IMR-90 (cell line): ENCODE results near the gene SYPL2. TPM values are rescaled to one million over a fixed set of nuclear protein-coding genes. Genes with fewer than 3 reads are reported as not detected.

ENCODE experiments used
- ATAC-seq: fragments of 200-7000 bp; cut with Tn5 transposase; 2 replicates; pipeline ENCODE4 v1.9.1; 2020; ENCODE audit warnings: low read depth, mild to moderate bottlenecking, moderate library complexity
- BruUV-seq: library from RNA; stranded (reverse); fragments of 400-500 nt; replicated peaks from 2 replicates; lab custom pipeline; 2021; lab: Mats Ljungman, UMichigan
- CTCF ChIA-PET: fragments of 300-600 bp; formaldehyde crosslinking; extraction: SDS; loops from one replicate; lab custom pipeline; 2021; ENCODE audit warnings: antibody characterized with exemption; lab: Yijun Ruan, JAX
- POLR2A ChIA-PET: fragments of 300-600 bp; sonication (Branson Sonifier 250); formaldehyde crosslinking; loops from one replicate; lab custom pipeline; 2022; ENCODE audit warnings: antibody characterized with exemption; ENCODE audit not compliant: unreplicated experiment; lab: Charles Lee
- DNase-seq: peaks from one replicate; pipeline ENCODE4 v3.0.0; 2013
- H2AFZ ChIP-seq: replicated peaks from 2 replicates; pipeline ENCODE3; 2013; ENCODE audit warnings: low read length, mild to moderate bottlenecking; ENCODE audit not compliant: poor library complexity
- H2AK5ac ChIP-seq: 2 replicates; pipeline ENCODE4 v1.6.1; 2013; ENCODE audit warnings: low read depth, low read length, inconsistent platforms
- H2AK9ac ChIP-seq: replicated peaks from 2 replicates; pipeline ENCODE3; 2013; ENCODE audit warnings: mild to moderate bottlenecking, low read depth, low read length, moderate library complexity; ENCODE audit not compliant: poor library complexity
- H2BK120ac ChIP-seq: 2 replicates; pipeline ENCODE4 v1.6.1; 2013; ENCODE audit warnings: low read depth, low read length, inconsistent platforms
- H2BK15ac ChIP-seq: 3 replicates; pipeline ENCODE4 v1.6.1; 2013; ENCODE audit warnings: low read depth, low read length, inconsistent platforms
- H2BK20ac ChIP-seq: 2 replicates; pipeline ENCODE4 v1.6.1; 2013; ENCODE audit warnings: low read depth, mild to moderate bottlenecking, inconsistent platforms, low read length, moderate library complexity
- H2BK5ac ChIP-seq: 2 replicates; pipeline ENCODE4 v1.6.1; 2013; ENCODE audit warnings: mild to moderate bottlenecking, low read depth, low read length, inconsistent platforms; ENCODE audit not compliant: poor library complexity, severe bottlenecking
- H3K14ac ChIP-seq: replicated peaks from 2 replicates; pipeline ENCODE4 v1.6.1; 2013; ENCODE audit warnings: low read depth, low read length, inconsistent platforms
- H3K18ac ChIP-seq: 2 replicates; pipeline ENCODE4 v1.6.1; 2013; ENCODE audit warnings: low read depth, low read length, control low read depth
- H3K23ac ChIP-seq: 2 replicates; pipeline ENCODE4 v1.6.1; 2013; ENCODE audit warnings: low read depth, low read length, inconsistent platforms
- H3K27ac ChIP-seq: 2 replicates; pipeline ENCODE4 v1.5.1; 2013; ENCODE audit warnings: mild to moderate bottlenecking, control low read depth, low read length; ENCODE audit not compliant: insufficient read depth
- H3K27me3 ChIP-seq: 2 replicates; pipeline ENCODE4 v1.6.1; 2013; ENCODE audit warnings: low read length; ENCODE audit not compliant: control insufficient read depth, insufficient read depth
- H3K36me3 ChIP-seq: 2 replicates; pipeline ENCODE4 v1.6.1; 2013; ENCODE audit warnings: low read length, mixed read lengths; ENCODE audit not compliant: control insufficient read depth, insufficient read depth
- H3K4ac ChIP-seq: 2 replicates; pipeline ENCODE4 v1.6.1; 2013; ENCODE audit warnings: low read depth, low read length, inconsistent platforms
- H3K4me1 ChIP-seq: 2 replicates; pipeline ENCODE4 v1.6.1; 2013; ENCODE audit warnings: low read length, mixed read lengths; ENCODE audit not compliant: control insufficient read depth, insufficient read depth
- H3K4me2 ChIP-seq: 2 replicates; pipeline ENCODE4 v1.6.1; 2013; ENCODE audit warnings: low read depth, mild to moderate bottlenecking, control low read depth, low read length, moderate library complexity
- H3K4me3 ChIP-seq: 2 replicates; pipeline ENCODE4 v1.5.1; 2013; ENCODE audit warnings: low read depth, mild to moderate bottlenecking, control low read depth, low read length, moderate library complexity; ENCODE audit not compliant: insufficient read depth
- H3K56ac ChIP-seq: 2 replicates; pipeline ENCODE4 v1.6.1; 2013; ENCODE audit warnings: low read length, inconsistent platforms; ENCODE audit not compliant: insufficient read depth; ENCODE audit errors: extremely low read depth
- H3K79me1 ChIP-seq, 2 experiments: 2 replicates each; pipeline ENCODE4 v1.6.1; 2013; ENCODE audit warnings: low read length in 2 of 2, inconsistent platforms in 1 of 2, low read depth in 1 of 2
- H3K9ac ChIP-seq: 2 replicates; pipeline ENCODE4 v1.6.1; 2013; ENCODE audit warnings: low read depth, low read length, control low read depth
- H3K9me1 ChIP-seq: 2 replicates; pipeline ENCODE4 v1.6.1; 2013; ENCODE audit warnings: low read length, inconsistent platforms; ENCODE audit not compliant: insufficient read depth
- H3K9me3 ChIP-seq: 2 replicates; pipeline ENCODE4 v1.6.1; 2013; ENCODE audit warnings: low read length; ENCODE audit not compliant: control insufficient read depth, insufficient read depth
- H4K20me1 ChIP-seq: 2 replicates; pipeline ENCODE4 v1.6.1; 2013; ENCODE audit warnings: low read length, inconsistent platforms; ENCODE audit not compliant: insufficient read depth
- H4K5ac ChIP-seq: 2 replicates; pipeline ENCODE4 v1.6.1; 2013; ENCODE audit warnings: mild to moderate bottlenecking, low read depth, low read length, control low read depth
- H4K8ac ChIP-seq, 2 experiments: 2 replicates each; pipeline ENCODE4 v1.6.1; 2013; ENCODE audit warnings: low read depth in 2 of 2, low read length in 2 of 2, control low read depth in 1 of 2, inconsistent platforms in 1 of 2
- H4K91ac ChIP-seq: 2 replicates; pipeline ENCODE4 v1.6.1; 2013; ENCODE audit warnings: low read depth, low read length, inconsistent platforms; ENCODE audit not compliant: insufficient read depth
- CEBPB ChIP-seq: IDR thresholded peaks from 2 replicates; pipeline ENCODE4 v1.6.1; 2012; ENCODE audit warnings: low read depth, low read length, improper control_type of control experiment
- FOS ChIP-seq: fragments of 150-350 bp; IDR thresholded peaks from 2 replicates; pipeline ENCODE4 v1.6.1; 2016; ENCODE audit warnings: low read depth, low read length
- MAFK ChIP-seq: IDR thresholded peaks from 2 replicates; pipeline ENCODE4 v1.6.1; 2012; ENCODE audit warnings: low read depth, low read length, improper control_type of control experiment
- MAZ ChIP-seq: IDR thresholded peaks from 2 replicates; pipeline ENCODE4 v1.6.1; 2012; ENCODE audit warnings: low read depth, mild to moderate bottlenecking, low read length, improper control_type of control experiment, moderate library complexity, borderline replicate concordance
- MXI1 ChIP-seq: IDR thresholded peaks from 2 replicates; pipeline ENCODE4 v1.6.1; 2012; ENCODE audit warnings: low read depth, mild to moderate bottlenecking, low read length, moderate library complexity, borderline replicate concordance
- NFE2L2 ChIP-seq: fragments of 150-350 bp; IDR thresholded peaks from 2 replicates; pipeline ENCODE4 v1.6.1; 2016; ENCODE audit warnings: low read depth, mild to moderate bottlenecking, low read length
- POLR2A ChIP-seq: IDR thresholded peaks from 2 replicates; pipeline ENCODE4 v1.6.1; 2012; ENCODE audit warnings: mild to moderate bottlenecking, low read depth, low read length
- RAD21 ChIP-seq: IDR thresholded peaks from 2 replicates; pipeline ENCODE4 v1.6.1; 2012; ENCODE audit warnings: low read length, improper control_type of control experiment
- RCOR1 ChIP-seq: IDR thresholded peaks from 2 replicates; pipeline ENCODE4 v1.6.1; 2012; ENCODE audit warnings: mild to moderate bottlenecking, low read length, improper control_type of control experiment; ENCODE audit not compliant: insufficient replicate concordance
- RFX5 ChIP-seq: IDR thresholded peaks from 2 replicates; pipeline ENCODE4 v1.8.0; 2012; ENCODE audit warnings: low read depth, mild to moderate bottlenecking, low read length, moderate library complexity
- SMC3 ChIP-seq: fragments of 150-350 bp; IDR thresholded peaks from 2 replicates; pipeline ENCODE4 v1.6.1; 2016; ENCODE audit warnings: low read depth, mild to moderate bottlenecking, antibody characterized with exemption, low read length, moderate library complexity
- WGBS, 2 experiments: methylation state at CpG; one replicate each; pipeline versions ENCODE4 v1.1.5 to v1.1.7; 2013; ENCODE audit warnings: missing lambda C conversion rate in 2 of 2; ENCODE audit not compliant: insufficient read length in 1 of 2; ENCODE audit errors: extremely low coverage in 2 of 2; 5-methylcytosine and 5-hydroxymethylcytosine counted together
- dilution Hi-C: fragments of 300-500 bp; cut with HindIII; formaldehyde crosslinking; loops from one replicate; pipeline ENCODE4 v1.14.3; 2018; ENCODE audit warnings: low sequenced_read_pairs; ENCODE audit not compliant: unreplicated experiment
- in situ Hi-C: fragments of 300-500 bp; cut with MboI; formaldehyde crosslinking; loops from 3 replicates; pipeline ENCODE4 v1.14.3; 2019; ENCODE audit warnings: low sequenced_read_pairs, inconsistent platforms, mixed read lengths
- intact Hi-C: fragments of 100-400 bp; cut with micrococcal nuclease; formaldehyde crosslinking; loops from 2 replicates; pipeline ENCODE4 v1.10.0; 2022
- polyA plus RNA-seq, 3 experiments: library from polyadenylated mRNA; depleted of rRNA; stranded (reverse); fragments of >200 nt; gene quantifications; 2 replicates each; pipeline ENCODE4 v1.2.3, GENCODE V29; 2012; ENCODE audit warnings: low replicate concordance in 1 of 3
- total RNA-seq: library from RNA; depleted of rRNA; stranded (reverse); fragments of >200 nt; gene quantifications from 2 replicates; pipeline ENCODE4 v1.2.3, GENCODE V29; 2012
- TF ChIP-seq, protein P1 (sequence below): fragments of 150-350 bp; IDR thresholded peaks from 2 replicates; pipeline ENCODE4 v1.6.1; 2017; ENCODE audit warnings: mild to moderate bottlenecking, antibody characterized with exemption, low read length, low read depth
- TF ChIP-seq, protein P2 (sequence below): fragments of 150-350 bp; IDR thresholded peaks from 2 replicates; pipeline ENCODE4 v1.6.1; 2016; ENCODE audit warnings: low read depth, mild to moderate bottlenecking, low read length, moderate library complexity, borderline replicate concordance
- TF ChIP-seq, protein P3 (sequence below): conservative IDR thresholded peaks from 2 replicates; pipeline ENCODE4 v1.5.1; 2012; ENCODE audit warnings: mild to moderate bottlenecking, low read depth, low read length, improper control_type of control experiment

SYPL2 gene
- total and polyA plus RNA-seq, 2 of the 4 experiments (the other 2 are of a cell fraction): under 0.01 to 0.65 TPM

DNA sequence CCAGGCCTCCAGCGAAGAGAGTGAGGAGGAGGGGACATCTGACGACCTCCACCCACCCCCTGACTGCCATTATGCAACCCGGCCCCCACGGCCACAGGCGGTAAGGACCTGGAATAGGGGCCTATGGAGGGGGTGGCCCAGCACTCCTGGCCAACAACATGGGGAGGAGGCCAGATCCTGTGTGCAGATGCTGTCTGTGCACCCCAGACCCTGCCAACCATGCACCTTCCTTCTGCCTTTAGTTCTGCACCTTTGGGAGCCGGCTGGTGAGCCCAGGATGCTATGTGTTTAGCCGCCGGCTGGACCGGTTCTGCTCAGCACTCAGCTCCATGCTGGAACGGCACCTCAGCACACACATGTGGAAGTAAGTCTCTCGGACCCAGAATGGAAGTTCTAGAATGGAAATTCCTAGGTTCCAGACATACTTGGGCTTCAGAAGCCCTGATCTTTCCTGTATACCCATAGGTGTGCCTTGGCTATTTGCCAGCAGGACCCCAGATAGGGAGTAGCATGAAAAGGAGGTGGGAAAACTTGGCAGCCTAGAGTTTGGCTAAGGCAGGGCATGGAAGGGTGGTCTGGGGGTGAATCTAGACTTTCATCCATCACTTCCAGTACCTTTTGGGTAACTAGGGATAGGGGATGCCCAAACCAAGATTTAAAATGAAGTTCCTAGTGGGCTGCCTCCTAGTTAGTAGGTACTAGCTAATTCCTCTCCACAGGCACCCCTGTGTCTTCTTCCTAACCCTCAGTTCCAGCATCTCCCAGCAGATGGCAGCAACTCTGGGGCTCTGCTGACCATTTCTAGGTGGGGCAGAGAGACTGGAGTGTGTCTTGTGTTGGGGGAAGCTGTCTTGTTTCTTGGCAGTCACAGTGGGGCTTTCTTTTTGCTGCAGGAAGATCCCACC lies 23.9 kb downstream of the SYPL2 start:
- H4K8ac ChIP-seq: no peak overlapping the region
- peaks cover 5 to 18% of the 10 kb centered on the region in 2 experiments; a peak in 3 of 4 replicates for H3K79me1 ChIP-seq
- H3K4me3 ChIP-seq: no peak overlapping the region
- H4K5ac ChIP-seq: no peak overlapping the region
- no peaks in the 10 kb centered on the region for H3K9me3 ChIP-seq
- H2AK5ac ChIP-seq: no peak overlapping the region
- H2BK15ac ChIP-seq: no peak overlapping the region
- H3K27ac ChIP-seq: no peak overlapping the region
- WGBS, 2 experiments: no CpG with 5 or more reads among the region's 11 CpGs
- intact Hi-C loops (loop anchor here (1.0 kb wide), 1 partner anchor 42 kb away; no protein-coding TSS in a partner anchor), in situ Hi-C loops (no loop called here), dilution Hi-C loops (no loop called here)
- no peak overlapping the region for H2BK120ac ChIP-seq
- no peak overlapping the region for H3K4me2 ChIP-seq
- peak; percentile 63 for ATAC-seq
- peak overlapping the region; percentile 63 for H2AK9ac ChIP-seq
- no peaks in the 10 kb centered on the region for H3K27me3 ChIP-seq
- H3K9ac ChIP-seq: no peak overlapping the region
- peaks cover 6% of the 10 kb centered on the region for H3K4me1 ChIP-seq
- H3K56ac ChIP-seq: no peak overlapping the region
- no peak overlapping the region for H3K4ac ChIP-seq
- no peak overlapping the region for H2BK5ac ChIP-seq
- TF ChIP-seq RCOR1: no peak
- TF ChIP-seq, protein P1, sequence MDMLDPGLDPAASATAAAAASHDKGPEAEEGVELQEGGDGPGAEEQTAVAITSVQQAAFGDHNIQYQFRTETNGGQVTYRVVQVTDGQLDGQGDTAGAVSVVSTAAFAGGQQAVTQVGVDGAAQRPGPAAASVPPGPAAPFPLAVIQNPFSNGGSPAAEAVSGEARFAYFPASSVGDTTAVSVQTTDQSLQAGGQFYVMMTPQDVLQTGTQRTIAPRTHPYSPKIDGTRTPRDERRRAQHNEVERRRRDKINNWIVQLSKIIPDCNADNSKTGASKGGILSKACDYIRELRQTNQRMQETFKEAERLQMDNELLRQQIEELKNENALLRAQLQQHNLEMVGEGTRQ: no peak
- TF ChIP-seq MXI1: no peak
- TF ChIP-seq FOS: no peak
- TF ChIP-seq, protein P2, sequence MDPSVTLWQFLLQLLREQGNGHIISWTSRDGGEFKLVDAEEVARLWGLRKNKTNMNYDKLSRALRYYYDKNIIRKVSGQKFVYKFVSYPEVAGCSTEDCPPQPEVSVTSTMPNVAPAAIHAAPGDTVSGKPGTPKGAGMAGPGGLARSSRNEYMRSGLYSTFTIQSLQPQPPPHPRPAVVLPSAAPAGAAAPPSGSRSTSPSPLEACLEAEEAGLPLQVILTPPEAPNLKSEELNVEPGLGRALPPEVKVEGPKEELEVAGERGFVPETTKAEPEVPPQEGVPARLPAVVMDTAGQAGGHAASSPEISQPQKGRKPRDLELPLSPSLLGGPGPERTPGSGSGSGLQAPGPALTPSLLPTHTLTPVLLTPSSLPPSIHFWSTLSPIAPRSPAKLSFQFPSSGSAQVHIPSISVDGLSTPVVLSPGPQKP: no peak
- peak; percentile 34; the same call in 1 of the 2 replicates for TF ChIP-seq MAZ
- TF ChIP-seq POLR2A: no peak
- TF ChIP-seq RFX5: no peak
- no peak for TF ChIP-seq CEBPB
- TF ChIP-seq MAFK: no peak
- no peak for TF ChIP-seq NFE2L2
- peak; percentile 83 for TF ChIP-seq SMC3
- TF ChIP-seq, protein P3, sequence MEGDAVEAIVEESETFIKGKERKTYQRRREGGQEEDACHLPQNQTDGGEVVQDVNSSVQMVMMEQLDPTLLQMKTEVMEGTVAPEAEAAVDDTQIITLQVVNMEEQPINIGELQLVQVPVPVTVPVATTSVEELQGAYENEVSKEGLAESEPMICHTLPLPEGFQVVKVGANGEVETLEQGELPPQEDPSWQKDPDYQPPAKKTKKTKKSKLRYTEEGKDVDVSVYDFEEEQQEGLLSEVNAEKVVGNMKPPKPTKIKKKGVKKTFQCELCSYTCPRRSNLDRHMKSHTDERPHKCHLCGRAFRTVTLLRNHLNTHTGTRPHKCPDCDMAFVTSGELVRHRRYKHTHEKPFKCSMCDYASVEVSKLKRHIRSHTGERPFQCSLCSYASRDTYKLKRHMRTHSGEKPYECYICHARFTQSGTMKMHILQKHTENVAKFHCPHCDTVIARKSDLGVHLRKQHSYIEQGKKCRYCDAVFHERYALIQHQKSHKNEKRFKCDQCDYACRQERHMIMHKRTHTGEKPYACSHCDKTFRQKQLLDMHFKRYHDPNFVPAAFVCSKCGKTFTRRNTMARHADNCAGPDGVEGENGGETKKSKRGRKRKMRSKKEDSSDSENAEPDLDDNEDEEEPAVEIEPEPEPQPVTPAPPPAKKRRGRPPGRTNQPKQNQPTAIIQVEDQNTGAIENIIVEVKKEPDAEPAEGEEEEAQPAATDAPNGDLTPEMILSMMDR: peak; percentile 81
- TF ChIP-seq RAD21: peak; percentile 64
- DNase-seq: peak; percentile 60
- H2AFZ ChIP-seq: peak overlapping the region; percentile 79
- H3K23ac ChIP-seq: no peak overlapping the region
- H4K20me1 ChIP-seq: peaks cover 2% of the 10 kb centered on the region; the same call in 1 of the 2 replicates
- POLR2A ChIA-PET: no interaction called here
- no peak overlapping the region for H2BK20ac ChIP-seq
- BruUV-seq: no TSS peak
- no peak overlapping the region for H4K91ac ChIP-seq
- H3K14ac ChIP-seq: no peak overlapping the region
- no peak overlapping the region for H3K18ac ChIP-seq
- peaks cover 15% of the 10 kb centered on the region for H3K36me3 ChIP-seq
- H3K9me1 ChIP-seq: peaks cover 8% of the 10 kb centered on the region
- CTCF ChIA-PET: interaction anchor here (0.5 to 8.5 kb wide), 13 partner anchors 9 to 310 kb away, joined by 3 to 75 read pairs (median 3); partner anchors contain the start of gene AMIGO1
